Esophagus squamous epithelium (tissue), 4 donors: ENCODE measurements around the gene ZNF33A.

ENCODE experiments used
- POLR2A ChIP-seq, 4 donors: fragments of 450-650 bp; IDR thresholded peaks; one replicate each; pipeline ENCODE4 v1.6.1; 2017; ENCODE audit warnings: antibody characterized with exemption in 4 of 4, mild to moderate bottlenecking in 4 of 4, moderate library complexity in 3 of 4
- TF ChIP-seq, protein P1 (sequence below), 6 experiments: fragments of 450-650 bp in 4 of 6; fragments of 200-600 bp in 2 of 6; sonication (generic) in 2 of 6; IDR thresholded peaks; one replicate each; pipeline ENCODE4 v1.5.1; 2016 to 2019; ENCODE audit warnings: antibody characterized with exemption in 6 of 6, mild to moderate bottlenecking in 4 of 6, moderate library complexity in 4 of 6

DNA sequence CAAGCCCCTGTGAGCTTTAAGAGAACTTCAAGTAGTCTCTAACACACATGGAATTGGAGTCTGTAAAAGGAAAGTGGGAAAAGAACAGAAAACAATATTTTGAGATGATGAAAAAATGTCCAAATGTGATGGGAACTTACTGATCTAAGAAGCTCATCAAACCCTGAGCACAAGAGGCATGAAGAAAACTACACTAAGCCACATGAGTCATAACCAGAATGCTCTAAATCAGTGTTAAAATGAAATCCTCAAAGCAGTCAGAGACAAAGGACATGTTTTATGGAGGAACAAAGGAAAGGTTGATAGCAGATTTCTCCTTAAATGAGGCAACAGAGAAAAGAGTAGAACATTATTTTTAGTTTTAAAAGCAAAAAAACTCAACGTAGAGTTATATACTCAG is 37.2 kb downstream of the ZNF33A start:
- TF ChIP-seq POLR2A (IDR thresholded peaks at IDR 0.05), result no peak
- TF ChIP-seq, protein P1, sequence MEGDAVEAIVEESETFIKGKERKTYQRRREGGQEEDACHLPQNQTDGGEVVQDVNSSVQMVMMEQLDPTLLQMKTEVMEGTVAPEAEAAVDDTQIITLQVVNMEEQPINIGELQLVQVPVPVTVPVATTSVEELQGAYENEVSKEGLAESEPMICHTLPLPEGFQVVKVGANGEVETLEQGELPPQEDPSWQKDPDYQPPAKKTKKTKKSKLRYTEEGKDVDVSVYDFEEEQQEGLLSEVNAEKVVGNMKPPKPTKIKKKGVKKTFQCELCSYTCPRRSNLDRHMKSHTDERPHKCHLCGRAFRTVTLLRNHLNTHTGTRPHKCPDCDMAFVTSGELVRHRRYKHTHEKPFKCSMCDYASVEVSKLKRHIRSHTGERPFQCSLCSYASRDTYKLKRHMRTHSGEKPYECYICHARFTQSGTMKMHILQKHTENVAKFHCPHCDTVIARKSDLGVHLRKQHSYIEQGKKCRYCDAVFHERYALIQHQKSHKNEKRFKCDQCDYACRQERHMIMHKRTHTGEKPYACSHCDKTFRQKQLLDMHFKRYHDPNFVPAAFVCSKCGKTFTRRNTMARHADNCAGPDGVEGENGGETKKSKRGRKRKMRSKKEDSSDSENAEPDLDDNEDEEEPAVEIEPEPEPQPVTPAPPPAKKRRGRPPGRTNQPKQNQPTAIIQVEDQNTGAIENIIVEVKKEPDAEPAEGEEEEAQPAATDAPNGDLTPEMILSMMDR (IDR thresholded peaks at IDR 0.05), result no peak
